HPDE6-E6E7 (cell line): Measurements from ENCODE around the gene APRT.
A peak's percentile ranks its signal among the peaks of the same experiment; 100 is the strongest.
"Not testable (repeated sequence)": the region's sequence is repeated elsewhere in the genome, so short reads cannot be mapped to it uniquely, and the experiment has no call there.

Experiments
- DNase-seq: peaks from one replicate; pipeline ENCODE4 v3.0.0; 2011; ENCODE audit warnings: missing footprints; ENCODE audit errors: extremely low spot score

The APRT gene

DNA sequence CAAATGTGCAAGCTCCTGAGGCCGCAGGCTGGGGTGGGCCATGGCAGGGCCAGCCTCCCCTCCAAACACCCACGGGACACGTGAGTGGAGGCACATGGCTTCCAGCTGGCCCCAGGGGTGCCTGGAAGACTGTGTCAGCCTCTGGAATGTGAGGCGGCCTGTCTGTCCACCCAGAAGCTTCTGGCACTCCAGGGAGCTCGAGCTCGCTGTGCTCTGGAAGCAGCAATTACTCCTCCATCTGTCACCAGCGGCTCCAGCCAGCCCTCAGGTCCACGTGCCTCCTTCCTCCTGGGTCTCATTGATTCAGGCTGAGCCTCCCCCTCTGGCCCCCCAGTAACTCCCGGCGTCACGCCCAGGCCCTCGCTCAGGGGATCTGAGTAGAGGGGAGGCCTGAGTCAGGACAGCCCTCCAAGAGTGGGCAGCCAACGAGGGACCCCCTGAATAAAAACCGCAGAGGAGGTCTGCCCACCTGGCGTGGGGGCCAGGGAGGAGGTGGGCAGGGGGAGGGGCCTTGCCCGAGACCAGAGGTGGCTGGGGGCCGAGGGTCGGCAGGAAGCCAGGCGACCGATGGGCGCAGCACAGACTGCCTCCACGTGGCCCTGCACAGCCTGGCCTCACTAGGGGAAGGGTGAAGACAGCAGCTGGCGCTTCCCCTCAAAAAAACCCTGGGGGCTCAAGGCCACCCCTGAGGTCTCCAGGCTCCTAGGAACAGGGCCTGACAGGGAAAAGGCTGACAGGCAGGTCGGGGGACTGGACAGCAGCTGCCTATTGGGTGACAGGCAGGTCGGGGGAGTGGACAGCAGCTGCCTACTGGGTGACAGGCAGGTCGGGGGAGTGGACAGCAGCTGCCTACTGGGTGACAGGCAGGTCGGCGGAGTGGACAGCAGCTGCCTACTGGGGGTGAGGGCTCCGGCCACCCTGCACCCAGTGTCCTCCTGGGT, 38.6 kb downstream of the APRT start:
- DNase-seq, result no peak

DNA sequence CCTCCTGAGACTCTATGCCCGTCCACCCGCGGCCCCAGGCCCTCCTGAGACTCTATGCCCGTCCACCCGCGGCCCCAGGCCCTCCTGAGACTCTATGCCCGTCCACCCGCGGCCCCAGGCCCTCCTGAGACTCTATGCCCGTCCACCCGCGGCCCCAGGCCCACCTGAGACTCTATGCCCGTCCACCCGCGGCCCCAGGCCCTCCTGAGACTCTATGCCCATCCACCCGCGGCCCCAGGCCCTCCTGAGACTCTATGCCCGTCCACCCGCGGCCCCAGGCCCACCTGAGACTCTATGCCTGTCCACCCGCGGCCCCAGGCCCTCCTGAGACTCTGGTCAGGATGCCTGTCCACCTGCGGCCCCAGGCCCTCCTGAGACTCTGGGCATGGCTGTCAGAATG, 39.9 kb downstream of the APRT start:
- DNase-seq, result not testable (repeated sequence)

DNA sequence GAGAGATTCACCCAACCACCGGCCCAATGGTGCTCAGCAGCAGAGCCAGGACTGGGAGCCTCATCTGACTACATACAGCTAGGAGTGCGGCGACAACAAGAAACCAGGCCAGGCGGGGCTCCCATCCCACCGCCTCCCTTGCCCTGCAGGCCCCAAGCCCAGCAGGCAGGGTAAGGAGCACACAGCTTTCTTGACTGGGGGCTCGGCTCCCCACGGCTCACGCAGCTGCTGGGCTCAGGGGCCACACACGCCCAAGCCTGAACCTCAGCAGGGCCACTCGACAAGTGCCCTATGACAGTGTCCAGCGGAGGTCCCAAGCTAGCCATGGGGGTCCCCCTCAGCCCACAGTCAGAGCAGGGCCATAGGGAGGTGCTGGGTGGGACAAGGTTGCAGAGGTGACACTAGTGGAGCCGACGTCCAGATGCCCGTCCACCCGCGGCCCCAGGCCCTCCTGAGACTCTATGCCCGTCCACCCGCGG, 40.4 kb downstream of the APRT start:
- DNase-seq, result no peak

DNA sequence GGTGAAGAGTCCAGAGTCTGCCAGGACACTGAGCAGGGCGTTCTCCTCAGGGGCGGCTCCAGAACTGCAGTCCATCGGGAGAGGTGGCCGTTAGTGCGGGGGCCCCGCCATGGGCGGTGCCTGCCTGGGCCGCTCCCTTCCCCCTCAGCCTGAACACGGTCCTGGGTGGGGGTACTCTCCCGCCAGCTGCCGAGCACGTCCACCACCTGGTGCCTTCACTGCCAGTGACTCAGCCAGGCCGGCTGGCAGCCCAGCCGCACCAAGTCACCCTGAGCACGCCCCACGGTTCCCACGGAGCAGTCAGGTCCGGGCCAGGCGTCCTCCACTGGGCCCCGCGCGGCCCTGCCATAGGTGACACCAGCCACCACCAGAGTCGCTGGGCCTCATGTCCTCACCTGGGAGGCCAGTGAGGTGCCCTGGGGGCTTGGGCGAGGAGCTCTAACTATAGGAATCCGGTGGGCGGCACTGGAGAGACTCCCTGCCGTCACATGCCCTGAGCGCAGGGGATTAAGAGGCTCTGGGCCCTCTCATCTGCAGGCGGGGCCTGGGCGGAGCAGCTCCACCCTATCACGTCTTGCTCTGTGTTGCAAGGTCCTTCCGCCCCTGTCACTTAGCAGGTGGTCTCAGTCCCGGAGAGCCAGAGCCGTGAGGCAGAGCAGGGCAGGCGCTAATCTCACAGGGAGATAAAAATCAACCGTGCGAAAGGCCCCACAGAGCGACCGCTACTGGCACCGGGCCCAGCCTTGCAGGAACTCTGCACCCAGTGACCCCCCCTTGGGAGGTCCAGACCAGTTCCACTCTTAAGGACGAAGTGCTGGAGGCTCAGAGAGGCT, 41.1 kb downstream of the APRT start:
- no peak for DNase-seq

DNA sequence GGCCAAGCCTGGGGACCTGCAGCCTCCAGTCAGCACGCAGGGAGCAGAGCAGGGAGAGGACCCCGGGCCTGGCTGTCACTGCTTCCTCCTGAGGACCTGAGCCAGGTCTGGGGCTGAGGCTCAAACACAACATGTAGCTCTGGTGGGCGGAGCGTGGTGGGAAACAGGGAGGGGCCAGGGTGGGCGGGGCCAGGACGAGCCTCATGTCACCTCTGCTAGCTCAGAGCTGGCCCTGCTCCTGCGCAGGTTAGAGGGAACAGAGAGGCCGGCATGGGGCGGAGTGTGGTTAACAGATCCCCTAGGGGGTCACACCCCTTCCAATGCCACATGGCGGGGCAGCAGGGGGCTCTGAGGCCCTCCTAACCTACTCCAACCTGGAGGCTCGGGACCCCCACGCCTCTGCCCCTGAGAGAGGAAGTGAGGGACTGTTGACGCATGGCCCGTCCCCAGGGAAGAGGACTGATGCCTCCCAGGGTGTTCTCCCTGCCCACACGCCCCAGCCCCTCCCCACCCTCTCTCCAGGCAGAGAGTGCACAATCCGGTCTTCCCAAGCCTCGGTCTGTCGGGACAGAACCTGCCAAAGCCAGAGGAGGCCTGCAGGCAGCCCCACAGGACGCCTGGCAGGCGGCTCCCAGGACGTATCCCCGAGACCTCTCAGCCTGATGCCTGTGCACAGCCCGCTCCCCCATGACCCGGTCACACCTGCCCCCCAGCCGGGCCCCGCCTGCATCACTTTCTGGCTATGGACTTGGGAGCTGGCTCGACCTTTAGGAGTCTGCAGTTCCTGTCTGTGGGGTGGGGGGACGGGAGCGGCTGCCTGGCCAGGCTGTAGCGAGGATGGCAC, 41.9 kb downstream of the APRT start:
- DNase-seq, result no peak

DNA sequence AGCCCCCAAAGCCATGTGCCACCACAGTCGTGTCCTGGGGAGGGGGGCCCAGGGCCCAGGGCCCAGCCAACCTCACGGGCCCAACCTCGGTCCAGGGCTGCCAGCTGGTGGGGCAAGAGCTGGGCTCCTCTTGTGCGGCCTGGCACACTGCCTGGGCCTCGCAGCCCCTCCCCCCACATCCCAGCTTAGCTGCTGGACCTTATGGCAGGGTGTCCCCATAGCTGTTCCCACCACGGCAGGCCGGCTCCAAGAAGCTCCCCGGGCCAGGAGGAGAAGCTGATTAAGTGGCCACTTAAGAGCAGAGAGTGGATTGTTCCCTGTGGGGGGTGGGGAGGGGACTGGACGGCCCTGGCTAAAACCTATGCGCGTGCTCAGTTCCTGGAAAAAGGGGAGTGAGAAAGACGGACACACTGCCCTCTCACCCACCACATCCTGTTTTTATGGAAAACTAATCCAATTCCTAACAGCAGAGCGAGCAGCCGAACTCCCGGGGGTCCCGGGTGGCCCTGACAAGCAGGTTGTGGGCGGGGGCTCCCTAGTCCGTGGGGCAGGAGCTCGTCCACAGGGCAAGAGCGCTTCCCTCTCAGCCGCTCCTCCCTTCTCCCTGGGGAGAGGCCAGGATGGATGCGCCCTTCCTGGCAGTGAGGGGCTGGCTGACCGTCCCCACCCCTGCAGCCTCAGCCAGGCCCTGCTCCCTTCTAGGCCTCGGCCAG, 43.5 kb downstream of the APRT start:
- no peak for DNase-seq

DNA sequence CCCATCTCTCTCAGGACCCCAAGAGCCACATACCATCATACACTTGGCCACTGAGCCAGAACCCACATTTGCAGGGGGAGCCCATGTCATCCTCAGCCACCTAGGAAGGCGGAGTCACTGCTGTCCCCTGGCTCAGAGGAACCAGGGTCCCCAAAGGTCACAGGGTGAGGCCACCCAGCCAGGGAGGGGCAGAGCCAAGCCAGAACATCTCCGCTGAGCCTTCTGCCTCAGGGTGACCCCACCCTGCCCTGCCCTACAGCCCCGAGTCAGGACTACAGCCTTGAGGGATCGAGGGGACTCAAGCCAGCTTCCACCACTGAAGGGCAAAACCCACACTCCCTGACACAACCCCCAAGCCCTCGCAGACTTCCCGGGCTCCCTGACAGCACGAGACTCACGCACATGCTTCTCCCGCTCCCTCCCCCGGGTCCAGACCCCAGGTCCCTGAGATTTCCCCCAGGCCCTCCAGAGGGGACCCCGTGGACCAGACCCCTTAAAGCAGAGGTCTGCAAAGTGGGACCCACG, 44.1 kb downstream of the APRT start:
- DNase-seq, result no peak

DNA sequence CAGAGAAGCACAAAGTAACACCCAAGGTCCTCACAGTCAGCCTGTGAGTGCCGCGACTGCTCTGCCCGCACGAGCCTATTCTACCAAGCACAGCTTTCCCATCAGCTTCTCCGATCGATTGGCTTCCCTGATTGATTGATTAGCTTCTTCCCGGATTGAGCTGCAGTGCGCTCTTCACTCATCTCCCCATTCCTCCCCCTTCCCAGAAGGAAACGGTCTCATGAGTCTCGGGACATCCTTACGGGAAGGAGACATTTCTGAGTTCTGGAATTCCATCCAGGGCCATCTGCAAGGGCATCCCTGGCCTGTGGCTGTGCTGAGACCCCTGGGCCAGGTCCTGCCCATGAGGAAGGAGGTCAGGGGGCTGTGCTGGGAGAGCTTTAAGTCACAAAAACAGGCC, 44.8 kb downstream of the APRT start:
- DNase-seq, result no peak

DNA sequence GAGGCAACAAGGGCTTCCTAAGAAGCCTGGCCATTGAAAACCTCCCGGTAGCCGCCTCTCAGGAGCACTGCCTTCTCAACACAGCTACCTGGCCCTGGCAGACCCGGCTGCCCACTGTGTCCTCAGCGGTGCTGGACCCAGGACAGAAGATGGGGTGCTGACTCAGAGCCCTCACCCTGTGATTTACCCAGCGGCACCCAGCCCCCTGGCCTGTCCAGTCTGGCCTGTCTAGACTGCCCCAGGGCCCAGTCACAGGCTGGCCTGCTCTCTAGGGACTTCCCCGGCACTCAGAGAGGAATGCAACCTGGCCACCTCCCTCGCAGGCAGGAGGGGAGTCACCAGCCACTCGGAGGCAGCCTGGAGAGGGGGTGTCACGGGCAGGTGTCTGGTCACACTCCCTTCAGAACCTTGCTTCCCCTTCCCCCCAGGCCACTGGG, 46.8 kb downstream of the APRT start:
- DNase-seq, result peak; percentile 96

DNA sequence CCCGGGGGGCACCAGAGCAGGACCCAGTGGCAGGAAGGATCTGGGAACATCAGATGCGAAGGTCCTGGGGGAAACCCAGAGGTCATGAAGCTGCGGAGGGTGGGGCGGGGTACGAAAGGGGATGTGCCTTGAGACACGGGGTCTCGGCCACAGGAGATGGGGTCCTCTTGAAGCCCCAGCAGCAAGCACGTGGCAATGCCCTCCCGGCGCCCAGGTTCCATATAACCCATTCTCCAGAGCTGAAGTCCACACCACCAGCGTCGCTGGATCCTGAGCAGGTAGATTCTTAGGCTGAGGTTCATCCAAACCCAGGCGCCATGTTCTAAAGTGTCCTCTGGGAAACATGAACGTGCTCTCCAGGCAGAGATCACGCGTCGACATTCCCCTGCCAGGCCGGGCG, 47.6 kb downstream of the APRT start:
- DNase-seq, result no peak

DNA sequence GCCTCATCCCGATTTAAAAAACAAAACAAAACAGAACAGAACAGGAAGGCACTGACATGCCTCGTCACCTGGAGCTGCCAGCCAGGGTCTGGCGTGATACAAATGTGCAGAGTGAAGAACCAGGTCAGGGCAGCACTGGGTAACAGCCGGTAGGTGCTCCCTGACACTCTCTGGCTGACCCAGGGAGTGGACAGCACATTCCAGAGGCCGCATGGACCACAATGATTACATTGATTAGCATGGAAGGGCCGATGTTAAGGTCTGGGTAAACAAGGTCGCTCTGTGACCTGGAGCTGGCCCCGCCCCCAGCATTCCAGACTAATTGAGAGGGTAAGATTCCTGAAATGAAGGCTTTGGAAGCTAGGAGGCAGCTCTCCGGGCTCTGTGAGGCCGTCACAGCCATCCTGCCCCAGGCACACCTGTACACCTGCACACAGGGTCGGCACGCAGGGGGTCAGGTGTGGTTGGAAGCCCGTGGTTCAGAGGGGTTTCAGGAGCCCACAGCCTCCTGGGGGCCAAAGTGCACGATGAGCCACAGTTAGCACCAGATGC, 48.1 kb downstream of the APRT start:
- DNase-seq, result no peak

DNA sequence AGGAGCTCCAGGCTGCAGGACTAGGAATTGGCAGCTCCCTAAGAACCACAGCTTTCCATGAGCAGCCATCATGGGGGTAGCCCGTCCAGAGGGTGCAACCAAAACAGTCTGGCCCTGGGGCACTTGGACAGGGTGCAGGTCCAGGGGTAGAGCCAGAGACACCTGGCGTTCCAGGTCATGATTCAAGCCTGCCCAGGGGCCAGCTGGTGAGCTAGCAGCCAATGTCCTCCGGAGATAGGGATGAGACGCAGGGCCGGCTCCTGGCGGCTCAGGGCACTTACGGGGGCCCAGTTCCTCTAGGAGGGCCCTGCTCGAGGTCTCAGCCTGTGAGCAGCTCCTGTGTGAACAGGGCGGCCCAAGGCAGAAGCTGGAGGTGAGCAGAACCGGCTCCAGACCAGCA, 48.8 kb downstream of the APRT start:
- no peak for DNase-seq

DNA sequence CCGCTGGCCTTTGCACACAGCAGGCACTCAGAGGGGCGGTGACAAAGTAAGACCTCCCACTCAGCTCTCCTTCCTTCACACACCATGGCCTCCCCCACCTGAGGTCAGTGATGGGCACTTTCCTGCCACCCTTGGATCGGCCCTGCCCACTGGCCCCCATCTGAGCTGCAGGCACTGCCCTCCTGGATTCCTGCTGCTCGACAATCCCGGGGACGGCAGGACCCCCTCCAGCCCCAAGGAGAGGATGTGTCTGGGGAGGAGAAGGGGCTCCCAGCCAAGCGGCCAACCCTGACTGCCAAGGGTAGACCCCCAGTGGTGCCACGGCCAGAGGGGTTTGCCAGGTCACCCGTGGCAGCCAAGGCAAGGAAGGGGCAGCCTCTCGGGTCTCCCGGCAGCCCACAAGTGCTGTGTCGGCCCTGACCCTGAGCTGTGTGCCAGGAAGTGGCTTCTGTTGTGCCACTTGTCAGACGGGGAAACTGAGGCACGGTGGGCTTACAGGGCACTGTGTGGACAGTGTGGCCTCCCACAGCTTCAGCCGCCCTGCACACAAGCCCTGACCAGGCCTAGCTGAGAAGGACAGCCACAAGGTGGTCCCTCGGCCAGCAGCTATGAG, 49.4 kb downstream of the APRT start:
- no peak for DNase-seq

DNA sequence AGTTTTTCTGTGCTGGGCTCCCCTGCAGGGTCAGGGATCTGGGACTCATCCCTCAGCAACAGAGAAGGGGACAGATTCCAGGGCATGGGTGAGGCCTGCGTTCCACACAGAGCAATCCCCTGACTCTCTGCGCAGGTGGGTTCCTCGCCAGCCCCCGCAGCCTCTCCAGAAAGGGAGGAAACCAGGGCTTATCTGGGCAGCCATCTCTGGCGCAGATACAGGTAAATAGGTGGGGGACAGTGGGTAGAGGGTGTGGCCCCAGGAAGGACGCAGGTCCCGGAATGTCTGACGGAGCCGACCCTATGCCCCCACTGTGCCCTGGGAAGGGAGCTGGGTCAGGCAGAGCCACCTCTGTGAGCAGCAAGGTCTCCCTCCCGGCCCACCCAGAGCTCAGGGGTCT, 49.9 kb downstream of the APRT start:
- DNase-seq, result no peak

DNA sequence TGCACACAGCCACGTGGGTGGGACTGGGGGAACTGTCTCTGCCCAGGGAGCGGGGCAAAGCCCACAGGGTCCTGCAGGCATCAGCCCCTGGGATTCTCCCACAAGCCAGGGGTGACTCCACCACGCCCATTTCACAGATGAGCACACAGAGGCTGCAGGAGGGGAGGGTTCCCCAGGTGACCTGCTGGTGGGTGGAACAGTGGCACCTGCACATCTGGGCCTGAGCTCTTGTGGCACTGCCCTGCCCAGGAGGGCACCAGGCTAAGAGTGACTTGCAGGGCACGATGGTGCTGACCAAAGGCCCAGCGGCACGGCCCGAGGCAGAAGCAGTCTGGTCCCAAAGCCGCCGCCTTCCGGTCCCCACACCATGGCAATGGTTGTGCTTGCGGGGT, 50.6 kb downstream of the APRT start:
- no peak for DNase-seq

DNA sequence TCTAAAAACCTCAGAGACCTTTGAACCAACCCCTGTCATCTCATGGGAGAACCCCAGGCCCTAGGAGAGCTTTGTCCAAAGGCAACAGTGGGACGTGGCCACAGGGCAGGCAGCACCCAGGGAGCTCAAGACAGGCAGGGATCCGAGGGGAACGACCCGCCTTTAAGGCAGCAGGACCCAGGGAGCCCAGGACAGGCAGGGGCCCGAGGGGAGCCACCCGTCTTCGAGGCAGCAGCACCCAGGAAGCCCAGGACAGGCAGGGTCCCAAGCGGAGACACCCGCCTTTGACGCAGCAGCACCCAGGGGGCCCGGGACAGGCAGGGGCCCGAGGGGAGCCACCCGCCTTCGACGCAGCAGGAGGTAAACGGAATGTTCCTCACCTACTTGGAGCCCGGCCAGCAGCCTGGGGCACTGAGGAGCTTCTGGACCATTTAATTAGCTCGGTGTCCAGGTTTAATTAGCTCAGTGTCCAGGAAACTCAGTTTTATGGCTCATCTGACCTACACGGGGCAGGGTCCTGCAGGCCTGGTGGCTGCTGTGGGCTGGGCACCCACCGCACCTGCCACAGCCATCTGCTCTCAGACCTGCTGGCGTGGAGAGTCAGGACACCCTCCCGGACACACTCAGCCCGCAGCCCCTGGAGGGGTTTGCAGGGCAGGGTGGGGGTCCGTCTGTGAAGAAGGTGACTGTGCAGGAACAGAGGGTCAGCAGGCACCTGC, 51.1 kb downstream of the APRT start:
- DNase-seq, result no peak

DNA sequence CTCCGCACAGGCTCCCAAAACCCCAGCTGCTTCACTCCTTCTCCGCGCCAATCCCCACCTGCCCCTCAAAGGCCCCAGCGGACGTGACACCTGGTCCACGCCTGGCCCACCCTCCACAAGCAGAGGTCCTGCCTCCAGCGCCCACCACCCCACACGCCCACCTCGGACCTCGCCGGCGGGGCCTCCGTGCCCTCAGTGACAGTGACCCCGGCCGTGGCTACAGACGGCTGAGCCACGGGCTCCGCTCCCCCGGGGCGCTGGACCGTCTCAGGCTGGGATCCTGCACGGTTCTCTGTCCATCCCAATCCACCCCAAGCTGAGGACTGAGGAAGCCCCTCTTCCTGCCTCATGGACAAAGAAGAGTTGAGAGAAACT, 51.8 kb downstream of the APRT start:
- no peak for DNase-seq
